Embryonic facial prominence (tissue), 1 donor: ENCODE results near the gene MSTN.

Experiments used
- DNase-seq: peaks from one replicate; pipeline ENCODE4 v3.0.0-alpha.2; 2016; ENCODE audit errors: extremely low spot score

MSTN gene

GRCh38 chr2:190062601-190063000, at the start of gene MSTN:
Gene MSTN, minus strand, starts transcription at chr2:190062729. Its CDS starts 133 bp downstream, at chr2:190062596.
- DNase-seq, result no peak

GRCh38 chr2:190111166-190111565, 48.6 kb upstream of the MSTN start:
- no peak for DNase-seq

- DNase-seq, result no peak
Measured at GRCh38 chr2:190110699-190111098, 48.2 kb upstream of the MSTN start.

GRCh38 chr2:190110131-190110530, 47.6 kb upstream of the MSTN start:
- no peak for DNase-seq

GRCh38 chr2:190107409-190107808, 44.9 kb upstream of the MSTN start:
- no peak for DNase-seq

- no peak for DNase-seq
Measured at GRCh38 chr2:190106783-190107182, 44.3 kb upstream of the MSTN start.

GRCh38 chr2:190105554-190105953, 43.0 kb upstream of the MSTN start:
- DNase-seq, result no peak

GRCh38 chr2:190103144-190103543, 40.6 kb upstream of the MSTN start:
- no peak for DNase-seq

GRCh38 chr2:190099890-190100697, 37.6 kb upstream of the MSTN start:
- DNase-seq, result no peak

- no peak for DNase-seq
Measured at GRCh38 chr2:190098851-190099250, 36.3 kb upstream of the MSTN start.

GRCh38 chr2:190097115-190097514, 34.6 kb upstream of the MSTN start:
- DNase-seq, result no peak

GRCh38 chr2:190094316-190094871, 31.9 kb upstream of the MSTN start:
- no peak for DNase-seq

GRCh38 chr2:190093793-190094192, 31.3 kb upstream of the MSTN start:
- DNase-seq, result no peak

GRCh38 chr2:190090148-190090547, 27.6 kb upstream of the MSTN start:
- no peak for DNase-seq

- no peak for DNase-seq
Measured at GRCh38 chr2:190088917-190089316, 26.4 kb upstream of the MSTN start.

- DNase-seq, result no peak
Measured at GRCh38 chr2:190084704-190085103, 22.2 kb upstream of the MSTN start.

- no peak for DNase-seq
Measured at GRCh38 chr2:190082118-190082517, 19.6 kb upstream of the MSTN start.

GRCh38 chr2:190080527-190081049, 18.1 kb upstream of the MSTN start:
- no peak for DNase-seq

- no peak for DNase-seq
Measured at GRCh38 chr2:190079160-190079559, 16.6 kb upstream of the MSTN start.

GRCh38 chr2:190075623-190076022, 13.1 kb upstream of the MSTN start:
- no peak for DNase-seq

GRCh38 chr2:190069936-190070696, 7.6 kb upstream of the MSTN start:
- DNase-seq, result peak; percentile 63

GRCh38 chr2:190068764-190069163, 6.2 kb upstream of the MSTN start:
- no peak for DNase-seq

- no peak for DNase-seq
Measured at GRCh38 chr2:190065839-190066238, 3.3 kb upstream of the MSTN start.
